GM19467 (cell line): ENCODE measurements around the gene FGD4.

Experiments used
- ATAC-seq: cut with Tn5 transposase; IDR thresholded peaks from one replicate; pipeline ENCODE4 v1.9.1; 2021; ENCODE audit warnings: mild to moderate bottlenecking, moderate library complexity; ENCODE audit not compliant: unreplicated experiment

The FGD4 gene

DNA sequence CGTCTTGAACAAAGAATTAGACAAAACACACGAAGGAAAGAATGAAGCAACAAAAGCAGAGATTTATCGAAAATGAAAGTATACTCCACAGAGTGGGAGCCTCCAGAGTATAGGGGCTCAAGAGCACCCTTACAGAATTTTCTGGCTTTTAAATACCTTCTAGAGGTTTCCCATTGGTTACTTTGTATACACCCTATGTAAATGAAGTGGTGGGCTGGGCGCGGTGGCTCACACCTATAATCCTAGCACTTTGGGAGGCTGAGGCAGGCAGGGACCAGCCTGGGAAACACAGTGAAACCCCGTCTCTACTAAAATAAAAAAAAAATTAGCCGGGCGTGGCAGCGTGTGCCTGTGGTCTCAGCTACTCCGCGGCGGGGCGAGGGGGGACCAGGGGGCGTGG, 266.7 kb downstream of the FGD4 start:
- ATAC-seq: no peak

DNA sequence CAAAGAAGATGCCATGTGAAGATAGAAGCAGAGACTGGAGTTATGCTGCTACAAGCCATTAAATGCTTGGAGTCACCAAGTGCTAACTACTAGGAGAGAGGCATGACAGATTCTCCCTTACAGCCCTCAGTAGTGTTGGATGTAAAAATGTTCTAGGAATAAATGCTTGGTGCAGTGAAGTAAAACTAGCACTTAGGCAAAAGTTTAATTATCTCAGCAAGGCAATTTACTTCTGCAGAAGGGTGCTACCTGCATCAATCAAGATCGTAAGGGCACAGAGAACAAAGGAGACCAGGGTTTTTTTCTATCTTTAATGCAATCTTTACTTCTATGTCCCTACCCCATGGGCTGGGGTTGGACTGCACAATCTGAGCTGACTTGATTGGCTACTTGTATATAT, 270.2 kb downstream of the FGD4 start:
- no peak for ATAC-seq

DNA sequence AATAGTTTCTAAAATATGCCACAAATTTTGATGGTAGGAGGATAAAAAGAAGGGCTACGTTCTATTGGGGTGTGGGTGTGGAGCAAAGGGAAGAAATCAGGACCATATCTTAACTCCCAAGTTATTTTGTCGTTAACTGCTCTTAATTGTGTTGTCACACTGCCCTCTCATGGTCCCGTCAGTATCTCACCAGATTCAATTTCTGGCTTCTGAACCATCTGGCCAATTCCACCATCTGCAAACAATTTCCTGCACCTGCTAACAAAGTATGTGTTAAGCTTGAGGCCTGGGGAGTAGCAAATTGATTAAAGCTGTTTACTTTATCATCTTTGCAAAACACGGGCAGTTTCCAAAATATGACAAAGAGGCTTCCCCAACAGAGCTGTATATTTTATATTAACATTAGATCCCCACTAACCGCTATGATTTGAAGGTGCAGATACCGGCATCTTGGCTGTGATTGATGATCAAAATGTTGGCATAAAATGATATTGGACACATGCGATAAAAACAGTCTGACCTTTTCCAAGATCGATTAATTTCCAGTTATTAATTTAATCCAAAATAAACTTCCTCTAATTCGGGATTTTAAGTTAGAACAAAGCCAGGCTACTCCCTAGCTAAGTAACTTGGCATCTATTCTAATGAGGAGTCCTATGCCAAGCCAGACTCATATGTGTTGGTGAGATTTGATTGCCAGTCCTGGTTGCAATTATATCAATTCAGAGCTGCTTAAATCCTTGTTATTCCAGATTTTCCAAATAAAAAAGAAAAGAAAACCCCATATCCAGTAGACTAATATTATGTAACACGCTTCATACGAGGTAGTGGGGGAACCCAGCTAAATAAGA, 272.8 kb downstream of the FGD4 start:
- ATAC-seq: no peak

DNA sequence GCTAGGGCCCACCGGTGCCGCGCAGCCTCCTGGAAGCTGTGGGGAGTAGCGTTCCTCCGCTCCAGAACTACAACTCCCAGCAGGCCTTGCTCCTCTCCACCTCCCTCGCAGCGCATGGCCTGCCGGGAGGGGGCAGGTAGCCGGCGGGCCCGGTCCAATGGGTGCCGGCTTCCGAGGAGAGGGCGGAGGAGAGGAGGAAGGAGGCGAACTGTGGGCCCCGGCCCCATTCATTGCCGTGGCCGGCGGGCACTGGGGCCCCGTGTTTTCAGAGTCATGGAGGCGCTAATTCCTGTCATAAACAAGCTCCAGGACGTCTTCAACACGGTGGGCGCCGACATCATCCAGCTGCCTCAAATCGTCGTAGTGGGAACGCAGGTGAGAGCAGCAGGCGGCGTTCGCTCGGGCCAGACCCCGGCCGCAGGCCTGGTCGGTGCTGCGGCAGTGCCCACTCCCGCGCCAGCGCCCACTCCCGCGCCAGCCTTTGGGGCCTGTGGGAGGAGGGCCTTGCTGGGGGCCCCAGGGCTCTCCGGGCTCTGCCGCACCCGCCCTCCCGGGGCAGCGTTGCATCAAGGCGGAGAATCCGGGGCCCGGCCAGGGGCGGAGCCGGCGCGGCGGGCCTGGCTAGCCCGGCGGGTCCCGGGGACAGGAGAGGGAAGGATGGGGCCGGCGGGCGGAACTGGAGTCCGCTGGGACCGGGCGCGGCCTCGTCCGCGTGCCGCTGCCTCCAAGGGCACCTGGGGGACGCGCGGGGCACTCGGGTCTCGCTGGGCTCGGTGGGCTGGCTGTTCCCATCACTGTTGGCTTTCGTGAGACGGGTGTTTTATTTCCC, 279.9 kb downstream of the FGD4 start, which contains the start of gene DNM1L:
TSS of gene DNM1L (plus strand) at position 211 of the 829 bp plus-strand sequence. CDS start at position 274, 63 bp downstream.
- peak; percentile 97 for ATAC-seq

DNA sequence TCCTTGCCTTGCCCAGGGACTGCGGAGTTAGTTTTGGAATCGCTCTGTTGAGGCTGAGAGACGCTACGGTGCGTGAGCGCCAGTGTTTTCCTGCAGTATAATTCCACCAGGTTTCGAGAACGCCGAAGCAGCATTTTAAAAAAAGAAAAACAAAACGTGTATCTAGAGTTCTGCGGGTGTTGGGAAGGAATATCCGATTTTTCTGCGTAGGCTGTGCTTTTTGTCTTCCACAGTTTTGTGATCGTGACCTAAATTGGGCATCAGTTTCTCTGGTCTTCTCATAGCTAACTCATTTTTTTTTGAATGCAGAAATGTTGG, 280.5 kb downstream of the FGD4 start:
- ATAC-seq: no peak

DNA sequence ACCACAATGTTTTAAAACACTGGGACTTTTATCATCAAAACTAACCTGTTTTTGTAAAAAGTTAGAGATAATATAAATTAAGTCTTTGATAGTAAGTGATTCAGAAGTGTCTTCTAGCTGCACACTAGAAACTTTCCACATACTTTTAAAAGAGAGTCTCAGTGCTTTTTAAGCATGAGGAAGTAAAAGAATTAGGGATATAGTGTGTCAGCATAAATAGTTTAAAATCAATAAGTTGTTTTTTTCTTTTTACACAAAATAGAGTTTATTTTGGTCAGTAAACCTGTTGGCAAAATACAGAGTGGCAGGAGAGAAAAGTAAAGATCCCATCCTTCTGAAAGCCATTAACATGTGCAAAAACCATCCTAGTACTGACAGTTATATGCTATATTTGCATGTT, 281.4 kb downstream of the FGD4 start:
- ATAC-seq: no peak

DNA sequence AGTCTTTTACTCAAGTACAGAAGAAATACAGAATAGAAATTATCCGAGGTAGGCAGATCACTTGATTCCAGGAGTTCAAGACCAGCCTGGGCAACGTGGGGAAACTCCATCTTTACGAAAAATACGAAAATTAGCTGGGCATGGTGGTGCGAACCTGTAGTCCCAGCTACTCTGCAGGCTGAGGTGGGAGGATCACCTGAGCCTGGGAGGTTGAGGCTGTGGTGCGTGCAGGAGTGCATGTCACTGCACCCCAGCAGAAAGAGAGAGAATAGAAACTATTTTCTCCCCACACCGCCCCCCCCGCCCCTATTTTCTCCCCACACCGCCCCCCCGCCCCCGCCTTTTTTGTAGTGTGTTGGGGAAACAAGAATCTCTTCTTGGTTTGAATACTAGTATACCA, 281.9 kb downstream of the FGD4 start:
- ATAC-seq: no peak

DNA sequence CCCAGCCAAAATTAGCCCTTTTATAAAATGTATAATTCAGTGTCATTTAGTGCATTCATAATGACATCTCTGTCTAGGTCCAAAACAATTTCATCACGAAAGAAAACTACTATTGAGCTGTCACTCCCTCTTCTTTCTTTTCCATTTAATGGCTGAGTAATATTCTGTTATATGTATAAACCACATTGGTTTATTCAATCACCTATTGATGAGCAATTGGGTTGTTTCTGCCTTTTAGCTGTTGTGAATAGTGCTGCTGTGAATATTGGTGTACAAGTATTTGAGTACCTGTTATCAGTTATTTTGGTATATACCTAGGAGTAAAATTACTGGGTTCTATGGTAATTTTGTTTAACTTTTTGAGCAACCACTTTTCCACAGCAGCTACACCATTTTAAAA, 287.0 kb downstream of the FGD4 start:
- no peak for ATAC-seq

DNA sequence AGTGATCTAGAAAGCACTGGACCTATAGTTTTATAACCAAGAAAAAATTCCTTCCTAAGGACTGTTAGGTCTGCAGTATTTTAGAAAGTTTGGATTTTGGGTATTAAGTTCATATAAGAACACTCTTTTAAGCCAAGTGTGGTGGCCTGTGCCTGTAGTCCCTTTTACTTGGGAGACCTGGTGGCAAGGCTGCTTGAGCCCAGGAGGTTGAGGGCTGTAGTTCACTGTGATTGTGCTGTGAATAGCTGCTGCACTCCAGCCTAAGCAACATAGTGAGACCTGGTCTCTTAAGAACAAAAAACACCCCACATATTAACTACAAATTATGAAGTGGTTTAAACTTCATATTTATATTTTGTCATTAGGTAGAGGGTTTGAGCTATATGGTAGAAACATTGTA, 289.4 kb downstream of the FGD4 start:
- ATAC-seq: no peak

DNA sequence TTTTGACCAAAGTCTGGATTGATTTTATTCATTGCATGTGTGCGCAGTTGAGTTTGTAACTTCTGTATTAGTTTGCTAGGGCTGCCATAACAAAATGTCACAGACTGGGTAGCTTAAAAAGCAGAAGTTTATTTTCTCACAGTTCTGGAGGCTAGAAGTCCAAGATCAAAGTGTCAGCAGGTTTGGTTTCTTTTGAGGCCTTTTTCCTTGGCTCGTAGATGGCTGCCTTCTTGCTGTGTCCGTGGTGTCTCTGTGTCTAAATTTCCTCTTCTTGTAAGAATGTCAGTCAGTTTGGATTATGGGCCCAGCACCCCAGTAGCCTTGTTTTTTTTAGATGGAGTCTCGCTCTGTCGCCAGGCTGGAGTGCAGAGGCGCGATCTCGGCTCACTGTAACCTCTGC, 291.6 kb downstream of the FGD4 start:
- ATAC-seq: no peak

DNA sequence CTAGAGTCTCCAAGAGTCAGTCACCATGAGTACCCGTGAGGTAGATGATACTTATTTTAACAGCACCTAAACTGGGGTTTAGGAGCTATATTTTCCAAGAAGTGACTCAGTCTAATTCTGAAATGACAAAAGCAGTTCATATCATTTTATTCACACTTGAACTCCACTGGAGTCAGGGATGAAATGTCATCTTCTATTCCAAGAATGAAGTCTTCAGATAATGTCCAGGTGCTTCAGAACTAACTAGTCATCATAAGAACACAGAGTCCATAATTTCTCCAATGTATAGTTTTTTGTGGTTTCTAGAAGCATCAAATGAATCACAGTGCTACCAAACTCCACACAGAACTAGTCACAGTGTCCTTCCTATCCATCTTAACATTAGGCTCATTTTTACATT, 293.0 kb downstream of the FGD4 start:
- no peak for ATAC-seq

DNA sequence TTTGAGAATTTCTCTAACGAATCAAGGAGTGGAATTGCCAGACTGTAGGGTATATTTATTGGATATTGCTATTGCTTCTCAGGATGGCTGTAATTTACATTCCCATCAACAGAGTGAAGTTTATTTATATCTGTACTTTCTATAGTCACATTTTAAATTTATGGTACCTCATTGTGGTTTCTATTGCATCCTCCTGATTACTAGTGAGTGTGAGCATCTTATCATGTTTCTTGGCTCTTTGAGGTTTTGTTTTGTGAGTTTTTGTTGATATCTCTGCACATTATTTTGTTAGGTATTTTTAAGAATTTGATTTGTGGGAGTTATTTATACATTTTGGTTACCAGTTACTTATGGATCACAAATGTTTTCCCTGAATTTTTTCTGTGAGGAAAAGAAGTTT, 293.7 kb downstream of the FGD4 start:
- ATAC-seq: no peak
